Naive B cell (primary cell): ENCODE data around the gene SGCB. TPM values are rescaled to one million over a fixed set of nuclear protein-coding genes. Genes with fewer than 3 reads are reported as not detected.

Experiments used
- ATAC-seq, 2 donors: fragments of 150-1000 bp; cut with Tn5 transposase; 2 replicates each; pipeline ENCODE4 v1.10.0; 2021; ENCODE audit warnings: low read depth in 2 of 2, mild to moderate bottlenecking in 2 of 2, moderate library complexity in 2 of 2
- DNase-seq: peaks from one replicate; pipeline ENCODE4 v3.0.0; 2022
- H3K27ac Mint-ChIP-seq, 6 donors: one replicate each; pipeline ENCODE4 v1.8.0; 2020 to 2022; ENCODE audit warnings: mild to moderate bottlenecking in 6 of 6, mixed read lengths in 6 of 6, moderate library complexity in 5 of 6, inconsistent platforms in 2 of 6
- H3K27me3 Mint-ChIP-seq, 3 donors: one replicate each; pipeline ENCODE4 v1.8.0; 2021 to 2022; ENCODE audit warnings: mixed read lengths in 3 of 3, mild to moderate bottlenecking in 1 of 3
- H3K36me3 Mint-ChIP-seq, 2 donors: one replicate each; pipeline ENCODE4 v1.8.0; 2020 to 2022; ENCODE audit warnings: mixed read lengths in 2 of 2, inconsistent platforms in 1 of 2, mild to moderate bottlenecking in 1 of 2
- H3K4me1 Mint-ChIP-seq, 3 donors: one replicate each; pipeline ENCODE4 v1.8.0; 2020 to 2022; ENCODE audit warnings: mixed read lengths in 3 of 3, inconsistent platforms in 1 of 3, mild to moderate bottlenecking in 1 of 3, moderate library complexity in 1 of 3
- H3K4me3 Mint-ChIP-seq, 8 donors: one replicate each; pipeline ENCODE4 v1.8.0; 2020 to 2022; ENCODE audit warnings: mild to moderate bottlenecking in 8 of 8, mixed read lengths in 8 of 8, moderate library complexity in 8 of 8, inconsistent platforms in 2 of 8
- H3K9me3 Mint-ChIP-seq, 7 donors: one replicate each; pipeline ENCODE4 v1.8.0; 2020 to 2022; ENCODE audit warnings: mixed read lengths in 7 of 7, mild to moderate bottlenecking in 5 of 7, inconsistent platforms in 2 of 7, moderate library complexity in 1 of 7
- polyA plus RNA-seq, 6 donors: library from polyadenylated mRNA; unstranded; fragments of 300-500 nt; fragmentation: Illumina TruSeq; gene quantifications; one replicate each; pipeline ENCODE4 v1.2.3, GENCODE V29; 2021; ENCODE audit warnings: low read depth in 6 of 6

Gene SGCB
- polyA plus RNA-seq, 6 donors from 2014 or later, result 4.4 to 8.3 (median 4.8) TPM

DNA sequence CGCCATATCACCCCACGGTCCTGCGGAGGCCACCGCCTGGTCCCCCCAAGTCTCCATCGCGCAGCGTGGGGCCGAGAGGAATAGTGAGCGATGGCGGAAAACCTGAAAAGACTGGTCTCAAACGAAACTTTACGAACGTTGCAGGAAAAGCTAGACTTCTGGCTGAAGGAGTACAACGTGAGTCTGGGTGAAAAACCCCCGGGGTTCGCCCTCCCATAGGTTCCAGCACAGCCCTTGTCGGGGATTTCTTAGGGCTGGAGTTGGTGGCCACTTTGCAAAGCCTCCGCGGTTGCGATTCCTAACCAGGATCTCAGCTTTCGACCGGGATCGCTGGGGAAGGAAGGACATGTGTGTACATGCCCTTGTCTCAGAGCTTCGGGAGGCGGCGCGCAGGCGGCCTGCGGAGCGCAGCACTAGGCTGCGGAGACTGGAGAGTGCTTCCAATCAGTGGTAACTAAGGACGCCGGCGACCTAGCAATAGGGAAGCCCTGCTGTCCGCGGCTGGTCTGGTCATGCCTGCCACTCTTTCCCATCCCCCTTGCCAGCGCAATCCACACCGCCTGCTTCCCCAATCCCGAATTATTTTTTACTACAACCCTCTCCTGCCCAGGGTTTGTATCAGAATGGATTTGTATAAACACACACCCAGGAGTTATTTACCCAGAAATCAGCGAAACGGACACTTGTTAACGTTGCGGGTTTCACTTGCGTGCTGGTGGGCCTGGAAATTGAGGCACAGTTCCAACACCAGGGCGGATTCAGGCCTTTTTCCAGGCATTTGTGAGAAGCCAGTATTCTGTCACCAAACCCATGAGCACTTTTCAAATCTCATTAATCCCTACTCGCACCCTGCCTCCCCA lies 13.7 kb upstream of the SGCB start:
- H3K36me3 Mint-ChIP-seq, result peaks cover 0 to 8% of the 10 kb centered on the region in 2 donors
- peaks cover 0 to 6% (median 3%) of the 10 kb centered on the region in 7 donors for H3K9me3 Mint-ChIP-seq
- peaks cover 15 to 27% (median 23%) of the 10 kb centered on the region in 3 donors for H3K4me1 Mint-ChIP-seq
- peak overlapping the region; percentile 71 to 92 (median 88) for H3K4me3 Mint-ChIP-seq
- ATAC-seq (peak; percentile 22 to 24), DNase-seq (peak; percentile 9)
- peaks cover 30 to 65% (median 56%) of the 10 kb centered on the region in 3 donors for H3K27me3 Mint-ChIP-seq
- peak overlapping the region in 5 of 6 donors; percentile 34 to 93 (median 71) for H3K27ac Mint-ChIP-seq

DNA sequence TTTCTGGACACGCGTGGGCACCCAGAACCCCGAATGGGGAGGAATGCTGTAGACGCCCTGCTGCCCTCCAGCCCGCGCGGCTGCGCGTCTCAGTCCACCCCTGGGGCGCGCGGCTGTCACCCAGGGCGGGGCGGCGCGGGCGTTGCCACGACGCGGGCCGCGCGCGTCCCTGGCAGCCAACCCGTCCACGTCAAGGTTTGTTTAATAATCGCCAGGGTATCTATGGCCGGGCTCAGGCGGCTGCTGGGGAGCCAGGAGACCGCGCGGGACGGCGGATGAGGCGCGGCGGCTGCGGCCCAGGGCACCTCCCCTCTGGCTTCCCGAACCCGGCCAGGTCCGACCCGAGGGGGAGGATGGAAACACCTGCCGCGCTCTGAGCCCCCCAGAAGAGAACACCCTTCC lies 13.1 kb upstream of the SGCB start, which contains the start of gene SPATA18:
SPATA18 (plus strand) TSS at position 92 of the 402 bp plus-strand sequence. CDS start 401 bp downstream, outside the sequence.
- peak; percentile 86 to 89 for ATAC-seq
- Mint-ChIP-seq H3K27me3 (peaks cover 37 to 62% (median 53%) of the 10 kb centered on the region in 3 donors), H3K9me3 (peaks cover 0 to 6% (median 3%) of the 10 kb centered on the region in 7 donors)

DNA sequence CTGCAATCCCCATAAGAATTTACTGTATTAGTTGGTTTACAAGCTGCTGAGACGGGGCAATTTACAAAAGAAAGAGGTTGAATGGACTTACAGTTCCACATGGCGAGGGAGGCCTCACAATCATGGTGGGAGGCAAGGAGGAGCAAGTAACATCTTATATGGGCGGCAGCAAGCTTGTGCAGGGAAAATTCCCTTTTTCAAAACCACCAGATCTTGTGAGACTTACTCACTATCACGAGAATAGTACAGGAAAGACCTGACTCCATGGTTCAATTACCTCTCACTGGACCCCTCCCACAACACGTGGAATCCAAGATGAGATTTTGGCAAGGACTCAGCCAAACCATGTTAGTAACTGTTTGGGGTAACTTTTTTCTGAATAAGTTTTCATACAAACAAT lies 11.2 kb upstream of the SGCB start:
- H3K27ac Mint-ChIP-seq, result no peak overlapping the region
- H3K36me3 Mint-ChIP-seq, result peaks cover 0 to 8% of the 10 kb centered on the region in 2 donors
- peaks cover 15 to 27% (median 23%) of the 10 kb centered on the region in 3 donors for H3K4me1 Mint-ChIP-seq
- ATAC-seq, result no peak
- H3K27me3 Mint-ChIP-seq, result peaks cover 39 to 57% (median 49%) of the 10 kb centered on the region in 3 donors
- DNase-seq, result no peak
- peaks cover 0 to 6% (median 3%) of the 10 kb centered on the region in 7 donors for H3K9me3 Mint-ChIP-seq
- peak overlapping the region in 2 of 8 donors; percentile 4 to 21 for H3K4me3 Mint-ChIP-seq

More for the DNA sequence above, 13.1 kb upstream of the SGCB start, which contains the start of gene SPATA18:
- Mint-ChIP-seq H3K36me3 (peaks cover 0 to 8% of the 10 kb centered on the region in 2 donors), H3K27ac (peak within 1 kb of the TSS in 4 of 6 donors; percentile 34 to 93 (median 71)), H3K4me1 (peaks cover 15 to 27% (median 23%) of the 10 kb centered on the region in 3 donors), H3K4me3 (peak within 1 kb of the TSS; percentile 71 to 92 (median 88))
- peak; percentile 38 for DNase-seq

DNA sequence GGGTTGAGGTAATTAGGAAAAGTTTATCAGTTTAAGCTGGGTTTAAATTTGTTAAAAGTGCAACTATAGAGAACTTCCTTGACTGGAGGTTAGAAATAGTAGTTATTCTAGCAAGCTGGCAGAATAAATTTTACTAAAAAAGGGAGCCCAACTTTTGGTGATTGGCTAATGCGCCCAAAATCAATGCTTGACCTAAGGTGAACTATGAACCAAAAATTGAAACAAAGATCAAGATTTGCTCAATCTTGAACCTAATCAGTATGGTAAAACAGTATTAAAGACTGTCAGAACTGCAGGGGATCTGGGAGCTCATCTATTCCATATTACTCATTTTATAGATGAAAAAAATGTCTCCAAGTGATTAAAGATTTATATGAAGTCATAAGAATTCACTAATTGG lies 6.9 kb upstream of the SGCB start:
- ATAC-seq, result no peak
- Mint-ChIP-seq H3K4me1 (no peaks in the 10 kb centered on the region), H3K36me3 (no peaks in the 10 kb centered on the region), H3K27ac (no peak overlapping the region), H3K4me3 (no peak overlapping the region), H3K9me3 (peaks cover 0 to 6% (median 3%) of the 10 kb centered on the region in 7 donors), H3K27me3 (peaks cover 56 to 63% (median 59%) of the 10 kb centered on the region in 3 donors)
- no peak for DNase-seq

DNA sequence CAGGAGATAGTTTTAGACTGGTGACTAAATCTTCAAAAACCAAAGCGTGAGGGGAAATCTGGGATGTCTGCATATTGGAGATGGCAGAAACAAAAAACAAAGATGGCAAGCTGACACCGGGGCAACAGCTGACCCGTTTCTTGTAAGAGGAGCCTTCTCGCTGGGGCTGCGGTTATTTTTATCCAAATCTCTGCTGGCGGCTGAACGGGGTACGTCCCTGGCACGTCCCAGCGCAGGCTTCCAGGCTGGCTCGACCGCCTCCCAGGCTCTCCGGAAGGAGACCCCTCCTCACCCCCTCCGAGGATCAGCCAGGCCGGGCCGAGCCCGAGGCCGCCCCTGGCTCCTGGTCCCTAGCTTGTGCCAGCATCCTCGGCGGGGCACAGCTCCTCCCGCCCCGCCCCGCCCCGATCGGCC lies 403 bp downstream of the SGCB start:
- H3K27ac Mint-ChIP-seq, result peak overlapping the region in 5 of 6 donors; percentile 3 to 61 (median 45)
- H3K9me3 Mint-ChIP-seq, result no peaks in the 10 kb centered on the region
- DNase-seq (no peak), ATAC-seq (peak; percentile 46 to 50)
- peaks cover 9 to 21% (median 17%) of the 10 kb centered on the region in 3 donors for H3K4me1 Mint-ChIP-seq
- peaks cover 25 to 35% (median 25%) of the 10 kb centered on the region in 3 donors for H3K27me3 Mint-ChIP-seq
- H3K4me3 Mint-ChIP-seq, result peak overlapping the region; percentile 73 to 92 (median 82)
- H3K36me3 Mint-ChIP-seq, result no peaks in the 10 kb centered on the region

DNA sequence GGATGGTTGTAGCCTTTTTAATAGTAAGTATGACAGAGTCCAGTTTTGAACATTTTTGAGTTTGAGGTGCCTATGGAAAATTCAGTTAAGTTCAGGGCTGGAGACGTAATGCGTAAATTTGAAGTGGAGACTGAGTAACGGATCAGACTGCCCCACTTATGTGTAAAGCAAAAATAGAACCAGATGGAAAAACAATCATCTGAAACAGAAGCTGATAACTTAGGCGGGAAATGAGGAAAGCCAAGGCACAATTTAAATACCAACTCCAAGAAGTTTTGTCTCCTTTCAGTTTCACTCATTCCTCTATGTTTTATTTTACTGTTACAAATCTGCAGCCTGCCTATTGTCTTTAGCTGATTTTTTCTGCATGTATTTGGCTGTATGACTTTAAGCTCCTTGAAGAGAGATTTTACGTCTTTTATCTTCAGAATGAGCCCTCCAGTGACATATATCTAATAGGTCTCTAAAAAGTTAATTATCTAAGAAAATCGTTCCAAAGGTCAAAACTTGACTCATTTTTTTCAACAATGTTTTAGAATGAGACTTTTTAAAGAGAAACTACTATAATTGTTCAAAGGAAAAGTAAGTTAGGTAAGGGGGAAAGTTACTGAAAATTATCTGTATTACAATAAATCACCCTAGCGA lies 1.1 kb downstream of the SGCB start:
- ATAC-seq (no peak), DNase-seq (no peak)
- peak overlapping the region in 3 of 6 donors; percentile 39 to 61 (median 50) for H3K27ac Mint-ChIP-seq
- H3K36me3 Mint-ChIP-seq, result no peaks in the 10 kb centered on the region
- H3K4me1 Mint-ChIP-seq, result peaks cover 9 to 21% (median 17%) of the 10 kb centered on the region in 3 donors
- H3K9me3 Mint-ChIP-seq, result no peaks in the 10 kb centered on the region
- H3K4me3 Mint-ChIP-seq, result peak overlapping the region; percentile 73 to 92 (median 82)
- H3K27me3 Mint-ChIP-seq, result peaks cover 18 to 28% (median 20%) of the 10 kb centered on the region in 3 donors

DNA sequence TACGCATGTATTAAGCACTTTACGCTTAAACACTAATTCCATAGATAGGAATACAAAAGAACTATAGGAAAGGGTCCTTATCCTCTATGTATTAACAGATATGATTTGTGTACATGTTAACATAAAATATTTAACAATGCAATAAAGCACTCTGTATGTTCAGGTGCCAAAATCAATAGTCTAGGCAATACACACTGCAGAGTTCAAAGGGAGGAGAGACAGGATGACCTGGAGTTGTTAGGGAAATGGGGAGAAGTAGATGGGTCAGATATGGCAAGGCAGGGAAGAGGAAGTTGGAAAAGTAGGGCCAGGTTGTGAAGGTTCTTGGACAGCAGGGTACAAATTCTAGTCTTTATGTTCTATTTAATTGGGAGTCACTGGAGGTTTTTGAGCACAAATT lies 2.9 kb downstream of the SGCB start:
- no peak for ATAC-seq
- Mint-ChIP-seq H3K27ac (peak overlapping the region in 2 of 6 donors; percentile 64 to 69), H3K4me3 (peak overlapping the region in 1 of 8 donors; percentile 91)

DNA sequence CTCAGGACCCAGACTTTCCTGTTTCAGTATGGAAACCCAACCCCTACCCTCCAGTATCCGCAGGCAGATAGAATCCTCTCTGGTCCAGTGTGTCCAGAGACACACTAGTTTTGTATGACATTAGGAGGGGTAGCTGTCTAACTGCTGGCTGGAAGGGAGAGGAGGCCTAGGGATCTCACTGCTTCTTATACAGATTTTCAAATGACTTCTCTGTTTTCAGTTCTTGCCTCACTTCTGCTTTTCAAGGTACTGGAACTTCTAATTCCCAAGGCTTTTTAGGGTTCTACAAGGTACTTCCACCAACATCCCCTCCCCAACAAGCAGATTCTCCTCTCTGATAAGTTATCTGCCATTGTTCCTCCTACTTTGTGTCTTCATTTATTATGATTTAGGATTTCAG lies 6.1 kb downstream of the SGCB start:
- H3K27ac Mint-ChIP-seq, result no peak overlapping the region
- H3K27me3 Mint-ChIP-seq, result peaks cover 0 to 6% (median 0%) of the 10 kb centered on the region in 3 donors
- DNase-seq (no peak), ATAC-seq (no peak)
- H3K4me3 Mint-ChIP-seq, result no peak overlapping the region
- no peaks in the 10 kb centered on the region for H3K9me3 Mint-ChIP-seq
- peaks cover 0 to 9% of the 10 kb centered on the region in 2 donors for H3K36me3 Mint-ChIP-seq
- H3K4me1 Mint-ChIP-seq, result peaks cover 7 to 11% (median 9%) of the 10 kb centered on the region in 3 donors

More for the DNA sequence above, 2.9 kb downstream of the SGCB start:
- no peaks in the 10 kb centered on the region for H3K36me3 Mint-ChIP-seq
- DNase-seq, result no peak
- peaks cover 9 to 21% (median 17%) of the 10 kb centered on the region in 3 donors for H3K4me1 Mint-ChIP-seq
- H3K27me3 Mint-ChIP-seq, result peaks cover 6 to 16% (median 7%) of the 10 kb centered on the region in 3 donors
- H3K9me3 Mint-ChIP-seq, result no peaks in the 10 kb centered on the region

DNA sequence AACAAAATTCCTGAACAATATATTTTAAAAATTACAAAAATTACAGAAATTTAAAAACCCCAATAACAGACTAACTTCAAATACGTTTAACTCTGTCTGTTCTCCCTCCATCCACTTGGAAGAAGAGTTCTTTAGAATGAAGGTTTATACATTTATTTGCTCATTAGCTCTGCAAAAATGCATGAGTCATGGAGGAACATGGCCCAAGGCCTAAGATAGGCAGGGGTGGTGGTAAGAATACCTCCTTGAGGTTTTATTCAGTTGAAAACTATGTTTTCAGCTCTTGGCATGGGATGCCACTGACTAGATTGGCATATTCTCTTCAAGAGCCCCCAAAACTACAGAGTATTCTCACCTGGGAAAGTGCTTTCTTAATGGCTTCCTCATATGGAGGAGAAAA lies 9.1 kb downstream of the SGCB start:
- no peaks in the 10 kb centered on the region for H3K9me3 Mint-ChIP-seq
- DNase-seq, result no peak
- no peak overlapping the region for H3K27ac Mint-ChIP-seq
- H3K36me3 Mint-ChIP-seq, result peaks cover 0 to 9% of the 10 kb centered on the region in 2 donors
- no peaks in the 10 kb centered on the region for H3K27me3 Mint-ChIP-seq
- H3K4me1 Mint-ChIP-seq, result no peaks in the 10 kb centered on the region
- H3K4me3 Mint-ChIP-seq, result no peak overlapping the region
- no peak for ATAC-seq

DNA sequence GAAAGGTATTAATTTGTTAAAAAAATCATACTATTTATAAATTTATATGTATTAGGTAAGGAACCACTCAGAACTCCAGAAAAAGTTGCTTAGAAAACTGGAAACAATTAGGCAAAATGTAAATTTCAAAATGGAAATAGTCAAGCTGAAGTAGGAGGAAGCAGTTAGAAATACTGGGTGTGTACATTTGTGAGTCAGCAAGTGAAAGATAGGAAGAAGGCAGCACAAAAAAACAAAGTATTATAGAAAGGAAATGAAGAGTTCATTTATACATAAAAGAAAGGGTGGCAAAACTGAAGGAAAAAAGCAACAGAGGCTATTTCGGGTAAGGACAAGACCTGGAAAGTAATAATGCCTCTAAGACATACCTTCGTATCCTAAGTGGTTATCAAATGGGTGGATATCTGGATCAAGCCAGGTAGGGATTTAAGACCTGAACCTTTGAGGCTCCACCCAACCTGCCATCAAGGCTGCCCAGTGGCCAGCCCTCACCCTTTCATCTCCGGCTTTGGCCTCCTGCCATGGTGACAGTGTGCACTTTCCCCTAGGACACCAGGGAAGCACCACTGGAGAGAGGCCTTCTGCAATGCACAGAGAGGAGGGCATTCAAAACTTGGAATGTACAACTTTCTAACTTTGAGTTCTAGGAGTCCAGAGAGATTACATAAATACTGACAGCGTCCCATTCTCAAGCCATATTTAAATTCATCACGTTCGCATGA lies 18.0 kb downstream of the SGCB start, which contains the start of gene LRRC66:
LRRC66 (minus strand) TSS at position 428 of the 722 bp plus-strand sequence. CDS start 2,750 bp downstream, outside the sequence.
- ATAC-seq (no peak), DNase-seq (no peak)
- no peak within 1 kb of the TSS for H3K4me3 Mint-ChIP-seq
- peaks cover 0 to 1% (median 0%) of the 10 kb centered on the region in 3 donors for H3K4me1 Mint-ChIP-seq
- no peak within 1 kb of the TSS for H3K27ac Mint-ChIP-seq
- no peaks in the 10 kb centered on the region for H3K36me3 Mint-ChIP-seq
- H3K9me3 Mint-ChIP-seq, result no peaks in the 10 kb centered on the region
- H3K27me3 Mint-ChIP-seq, result no peaks in the 10 kb centered on the region

DNA sequence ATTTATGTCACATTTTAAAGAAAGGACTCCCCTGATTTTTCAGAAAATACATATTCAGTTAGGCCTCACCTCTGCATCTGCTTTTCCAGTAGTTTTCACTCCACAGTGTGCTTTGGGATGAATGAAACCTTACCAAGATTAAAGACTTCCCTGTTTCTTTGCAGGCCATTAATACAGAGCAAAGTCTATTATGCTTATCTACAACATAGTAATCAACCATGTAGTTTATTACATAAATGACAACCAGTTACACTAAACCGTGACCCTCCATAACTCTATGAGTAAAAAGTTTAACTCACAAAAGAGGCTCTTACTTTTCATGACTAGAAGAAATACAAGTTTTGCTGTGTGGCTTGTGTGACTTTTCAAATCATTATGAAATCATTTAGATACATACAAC lies 20.3 kb downstream of the SGCB start:
- no peaks in the 10 kb centered on the region for H3K27me3 Mint-ChIP-seq
- H3K9me3 Mint-ChIP-seq, result no peaks in the 10 kb centered on the region
- no peaks in the 10 kb centered on the region for H3K36me3 Mint-ChIP-seq

DNA sequence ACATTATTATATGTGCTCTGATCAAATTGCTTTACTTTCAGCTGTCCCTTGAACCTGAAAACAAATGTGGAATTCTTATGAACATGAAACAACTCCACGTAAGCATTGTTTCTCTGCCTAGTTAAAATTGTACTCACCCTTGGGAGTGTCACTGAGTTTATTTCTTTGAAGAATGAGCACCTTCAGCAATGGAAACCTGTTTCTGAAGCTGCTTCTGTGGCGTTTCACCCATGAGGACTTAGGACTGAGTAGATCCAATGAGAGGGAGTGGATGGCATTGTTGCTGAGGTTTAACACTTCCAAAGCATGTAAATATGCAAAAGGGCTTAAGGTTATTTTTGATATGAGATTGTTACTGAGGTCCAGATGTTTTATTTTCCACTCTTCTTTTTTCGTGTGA lies 21.1 kb downstream of the SGCB start:
- no peak for ATAC-seq
- no peaks in the 10 kb centered on the region for H3K36me3 Mint-ChIP-seq
- no peak overlapping the region for H3K27ac Mint-ChIP-seq

More for the DNA sequence above, 20.3 kb downstream of the SGCB start:
- no peak for ATAC-seq
- no peak overlapping the region for H3K27ac Mint-ChIP-seq
- no peak overlapping the region for H3K4me3 Mint-ChIP-seq
- H3K4me1 Mint-ChIP-seq, result peaks cover 0 to 7% (median 0%) of the 10 kb centered on the region in 3 donors
- DNase-seq, result no peak

More for the DNA sequence above, 21.1 kb downstream of the SGCB start:
- H3K9me3 Mint-ChIP-seq, result no peaks in the 10 kb centered on the region
- no peak overlapping the region for H3K4me3 Mint-ChIP-seq
- H3K27me3 Mint-ChIP-seq, result no peaks in the 10 kb centered on the region
- peaks cover 0 to 7% (median 0%) of the 10 kb centered on the region in 3 donors for H3K4me1 Mint-ChIP-seq
- no peak for DNase-seq
